Measurements from ENCODE around the gene LIN52.
A peak's percentile ranks its signal among the peaks of the same experiment; 100 is the strongest.

Gene LIN52

GRCh38 chr14:74084277-74085046, at the start of gene LIN52, which contains the start of gene ALDH6A1:
Gene LIN52 (plus strand): TSS chr14:74084956. CDS start chr14:74084975, 19 bp downstream.
Gene ALDH6A1 (minus strand): TSS chr14:74084453. CDS start chr14:74084394, 59 bp downstream.
- no peak for TF ChIP-seq CTCF (IDR thresholded peaks at IDR 0.05; ENCODE audit: low read depth, low read length)
- H3K4me3 ChIP-seq (ENCODE audit: low read depth, low read length), result peak within 1 kb of the TSS; percentile 93
- peak; percentile 100 for DNase-seq (ENCODE audit: low read depth, low spot score)
- in situ Hi-C loops (cut with HindIII; ENCODE audit: low sequenced_read_pairs), result no loop called here

- no peak overlapping the region for H3K4me3 ChIP-seq (ENCODE audit: low read depth, low read length)
- peak; percentile 22 for DNase-seq (ENCODE audit: low read depth, low spot score)
- TF ChIP-seq CTCF (IDR thresholded peaks at IDR 0.05; ENCODE audit: low read depth, low read length), result no peak
- in situ Hi-C loops (cut with HindIII; ENCODE audit: low sequenced_read_pairs), result no loop called here
Observed at GRCh38 chr14:74035556-74035955, 49.2 kb upstream of the LIN52 start.

- no peak overlapping the region for H3K4me3 ChIP-seq (ENCODE audit: low read depth, low read length)
- in situ Hi-C loops (cut with HindIII; ENCODE audit: low sequenced_read_pairs), result no loop called here
- DNase-seq (ENCODE audit: low read depth, low spot score), result peak; percentile 76
- TF ChIP-seq CTCF (IDR thresholded peaks at IDR 0.05; ENCODE audit: low read depth, low read length), result peak; percentile 57
Observed at GRCh38 chr14:74038020-74038859, 46.5 kb upstream of the LIN52 start.

- no peak overlapping the region for H3K4me3 ChIP-seq (ENCODE audit: low read depth, low read length)
- in situ Hi-C loops (cut with HindIII; ENCODE audit: low sequenced_read_pairs), result no loop called here
- TF ChIP-seq CTCF (IDR thresholded peaks at IDR 0.05; ENCODE audit: low read depth, low read length), result no peak
- DNase-seq (ENCODE audit: low read depth, low spot score), result no peak
Observed at GRCh38 chr14:74042296-74042695, 42.5 kb upstream of the LIN52 start.

- in situ Hi-C loops (cut with HindIII; ENCODE audit: low sequenced_read_pairs), result no loop called here
- DNase-seq (ENCODE audit: low read depth, low spot score), result no peak
- TF ChIP-seq CTCF (IDR thresholded peaks at IDR 0.05; ENCODE audit: low read depth, low read length), result no peak
- no peak overlapping the region for H3K4me3 ChIP-seq (ENCODE audit: low read depth, low read length)
Observed at GRCh38 chr14:74045522-74045921, 39.2 kb upstream of the LIN52 start.

GRCh38 chr14:74048281-74048680, 36.5 kb upstream of the LIN52 start:
- peak; percentile 23 for TF ChIP-seq CTCF (IDR thresholded peaks at IDR 0.05; ENCODE audit: low read depth, low read length)
- DNase-seq (ENCODE audit: low read depth, low spot score), result peak; percentile 5
- H3K4me3 ChIP-seq (ENCODE audit: low read depth, low read length), result no peak overlapping the region
- in situ Hi-C loops (cut with HindIII; ENCODE audit: low sequenced_read_pairs), result no loop called here

Measured in astrocyte of the spinal cord (primary cell).